GM19324 (cell line): ENCODE data around the gene TLE5.

ENCODE experiments used
- ATAC-seq: cut with Tn5 transposase; IDR thresholded peaks from one replicate; pipeline ENCODE4 v1.9.1; 2021; ENCODE audit warnings: mild to moderate bottlenecking, moderate library complexity; ENCODE audit not compliant: unreplicated experiment, low FRiP score

TLE5 gene

DNA sequence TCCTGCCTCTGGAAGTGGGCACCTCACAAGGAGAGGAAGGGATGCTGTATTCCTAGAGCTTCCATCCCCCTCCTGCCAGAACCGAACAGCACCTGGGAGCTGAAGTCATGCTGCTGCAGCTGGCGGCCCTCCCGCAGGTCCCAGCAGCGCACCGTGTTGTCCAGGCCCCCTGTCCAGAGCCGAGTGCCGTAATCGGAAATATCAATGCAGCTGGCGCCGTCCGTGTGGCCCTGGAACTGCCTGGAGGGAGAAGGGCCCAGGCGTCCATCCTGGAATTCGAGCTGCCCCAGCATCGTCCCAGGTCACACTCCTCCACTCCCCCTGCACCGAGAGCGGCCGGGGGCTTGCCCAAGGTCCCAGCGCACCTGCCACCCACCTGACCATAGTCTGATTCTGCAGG, 57.0 kb downstream of the TLE5 start:
- ATAC-seq: no peak

DNA sequence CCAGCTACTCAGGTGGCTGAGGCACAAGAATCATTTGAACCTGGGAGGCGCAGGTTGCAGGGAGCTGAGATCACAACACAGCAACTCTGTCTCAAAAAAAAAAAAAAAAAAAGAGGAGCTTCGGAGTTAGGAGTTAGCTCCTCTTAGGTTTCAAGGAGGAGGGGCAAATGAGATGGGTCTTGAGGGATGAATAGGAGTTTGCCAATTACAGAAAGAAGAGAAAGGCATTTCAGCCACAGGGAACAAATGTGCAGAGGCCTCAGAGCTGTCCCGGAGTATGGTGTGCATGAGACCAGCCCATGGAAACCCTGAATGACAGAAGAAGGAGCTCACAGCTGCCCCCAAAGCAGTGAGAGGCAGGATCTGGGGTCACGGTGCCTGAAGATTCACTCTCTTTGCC, 57.8 kb downstream of the TLE5 start:
- ATAC-seq: no peak

DNA sequence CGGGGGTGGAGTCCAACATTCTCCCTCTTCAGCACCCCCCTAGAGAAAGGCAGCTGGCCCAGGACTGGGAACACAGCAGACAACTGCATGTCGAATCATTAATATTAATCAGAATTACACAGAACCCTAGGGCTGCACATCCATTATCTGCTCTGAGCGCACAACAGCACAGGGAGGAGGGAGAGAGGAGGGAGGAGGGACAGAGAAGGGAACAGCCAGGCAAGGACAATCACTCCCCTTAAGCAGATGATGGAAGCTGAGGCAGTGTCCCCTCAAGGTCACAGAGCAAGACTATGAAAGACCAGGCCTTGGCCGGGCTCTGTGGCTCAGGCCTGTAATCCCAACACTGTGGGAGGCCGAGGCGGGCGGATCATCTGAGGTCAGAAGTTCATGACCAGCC, 59.2 kb downstream of the TLE5 start:
- ATAC-seq: no peak
